ENCODE results near the gene SPTSSB.

SPTSSB gene

DNA sequence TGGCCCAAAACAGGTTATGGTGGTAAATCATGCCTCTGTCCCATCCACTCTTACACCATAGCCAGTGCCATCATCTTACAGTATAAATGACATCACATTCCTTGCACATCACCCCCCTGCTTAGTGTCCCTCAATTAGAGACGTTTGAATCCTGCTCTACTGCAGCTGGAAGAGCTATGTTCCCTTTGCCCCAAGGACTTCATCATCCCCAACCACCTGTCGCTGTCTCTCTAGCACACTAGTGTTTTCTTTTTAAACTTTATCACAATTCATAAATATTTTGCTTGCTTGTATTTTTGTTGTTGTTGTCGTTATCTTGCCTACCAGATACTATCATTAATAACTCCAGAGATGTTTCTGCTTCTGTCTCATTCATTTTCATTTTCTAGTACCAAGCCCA is 28.7 kb downstream of the SPTSSB start:
- H3K4me1 Mint-ChIP-seq (ENCODE audit: low read depth), result no peaks in the 10 kb centered on the region
- no peaks in the 10 kb centered on the region for H3K9me3 Mint-ChIP-seq
- H3K27me3 Mint-ChIP-seq (ENCODE audit: low read depth), result peaks cover 13% of the 10 kb centered on the region

DNA sequence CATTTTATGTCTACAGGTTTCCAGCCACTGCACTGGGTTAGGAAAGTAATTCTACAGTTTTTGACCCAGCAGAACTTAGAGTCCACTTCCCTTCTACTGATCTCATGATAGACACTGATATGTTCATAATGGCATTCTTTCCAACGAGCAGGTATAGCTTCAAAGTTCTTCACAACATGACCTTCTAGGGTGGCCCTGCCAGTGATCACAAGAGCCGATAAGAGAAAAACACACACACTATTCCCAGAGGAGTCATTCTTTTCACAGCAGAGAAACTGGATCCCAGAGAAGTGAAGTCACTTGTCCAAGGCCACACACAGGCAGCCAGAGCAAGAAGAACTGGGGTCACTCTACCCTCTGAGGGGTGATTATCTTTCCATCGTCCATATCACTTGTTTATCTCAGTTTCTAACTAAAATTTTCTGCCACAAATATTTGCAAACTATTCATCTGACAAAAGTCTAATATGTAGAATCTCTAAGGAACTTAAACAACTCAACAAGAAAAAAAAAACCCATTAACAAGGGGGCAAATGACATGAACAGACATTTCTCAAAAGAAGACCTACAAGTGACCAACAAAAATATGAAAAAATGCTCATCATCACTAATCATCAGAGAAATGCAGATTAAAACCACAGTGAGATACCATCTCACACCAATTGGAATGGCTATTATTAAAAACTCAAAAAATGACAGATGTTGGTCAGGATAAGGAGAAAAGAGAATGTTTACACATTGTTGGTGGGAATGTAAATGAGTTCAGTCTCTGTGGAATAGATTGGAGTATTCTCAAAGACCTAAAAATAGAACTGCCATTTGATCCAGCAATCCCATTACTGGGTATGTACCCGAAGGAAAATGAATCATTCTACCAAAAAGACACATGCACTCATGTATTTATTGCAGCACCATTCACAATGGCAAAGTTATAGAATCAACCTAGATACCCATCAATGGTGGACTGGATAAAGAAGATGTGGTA is 31.5 kb downstream of the SPTSSB start:
- peaks cover 22% of the 10 kb centered on the region for H3K27me3 Mint-ChIP-seq (ENCODE audit: low read depth)
- H3K27ac Mint-ChIP-seq, result no peak overlapping the region
- H3K36me3 Mint-ChIP-seq (ENCODE audit: low read depth), result no peaks in the 10 kb centered on the region
- no peaks in the 10 kb centered on the region for H3K9me3 Mint-ChIP-seq
- no peak for DNase-seq (ENCODE audit: low spot score)
- H3K4me1 Mint-ChIP-seq (ENCODE audit: low read depth), result no peaks in the 10 kb centered on the region
- no peak overlapping the region for H3K4me3 Mint-ChIP-seq

More for the DNA sequence above, 28.7 kb downstream of the SPTSSB start:
- H3K27ac Mint-ChIP-seq, result no peak overlapping the region
- H3K36me3 Mint-ChIP-seq (ENCODE audit: low read depth), result no peaks in the 10 kb centered on the region
- DNase-seq (ENCODE audit: low spot score), result no peak
- H3K4me3 Mint-ChIP-seq, result no peak overlapping the region

DNA sequence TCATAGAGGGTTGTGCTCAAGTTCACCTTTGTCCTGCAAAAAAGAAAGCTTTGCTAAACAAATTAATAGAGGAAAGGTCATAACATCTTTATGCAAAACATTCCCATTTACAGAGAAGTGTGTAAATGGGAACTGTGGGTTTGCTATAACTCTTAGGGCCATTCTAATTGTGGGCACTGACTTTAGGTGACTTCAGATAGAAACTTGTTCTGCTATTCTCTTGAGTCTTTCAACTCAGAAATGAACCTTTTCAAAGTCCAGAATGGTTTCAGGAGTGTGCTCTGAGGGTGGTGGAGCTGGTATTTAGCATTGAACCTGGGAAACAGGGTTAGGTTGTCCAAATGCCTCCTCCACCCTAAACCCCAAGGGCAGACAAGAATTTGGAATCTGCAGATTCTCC is 34.0 kb downstream of the SPTSSB start:
- no peak for DNase-seq (ENCODE audit: low spot score)
- Mint-ChIP-seq H3K9me3 (no peaks in the 10 kb centered on the region), H3K36me3 (ENCODE audit: low read depth) (no peaks in the 10 kb centered on the region), H3K4me3 (no peak overlapping the region), H3K27ac (no peak overlapping the region), H3K4me1 (ENCODE audit: low read depth) (no peaks in the 10 kb centered on the region), H3K27me3 (ENCODE audit: low read depth) (peaks cover 29% of the 10 kb centered on the region)

DNA sequence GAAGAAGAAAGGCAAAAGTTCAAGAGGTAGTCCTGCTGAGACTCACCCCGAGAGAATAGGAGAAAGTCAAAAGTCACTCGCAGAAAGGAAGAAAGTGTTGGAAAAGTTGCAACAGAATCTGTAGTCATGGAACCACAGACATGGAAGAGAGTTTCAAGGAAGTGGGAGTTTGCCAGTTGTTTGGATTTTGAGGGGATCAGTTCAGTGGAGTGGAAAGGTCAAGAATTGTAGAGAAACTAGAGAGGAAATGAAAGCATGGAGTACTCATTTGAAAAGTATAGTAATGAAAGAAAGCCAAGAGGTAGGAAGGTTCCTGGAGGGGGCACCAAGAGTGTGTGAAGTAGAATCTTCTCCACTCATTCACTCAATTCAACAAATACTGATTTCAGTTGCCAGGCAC is 34.7 kb downstream of the SPTSSB start:
- no peak overlapping the region for H3K4me3 Mint-ChIP-seq
- H3K9me3 Mint-ChIP-seq, result no peaks in the 10 kb centered on the region
- H3K27me3 Mint-ChIP-seq (ENCODE audit: low read depth), result peaks cover 25% of the 10 kb centered on the region
- DNase-seq (ENCODE audit: low spot score), result no peak
- no peaks in the 10 kb centered on the region for H3K36me3 Mint-ChIP-seq (ENCODE audit: low read depth)
- H3K27ac Mint-ChIP-seq, result no peak overlapping the region
- H3K4me1 Mint-ChIP-seq (ENCODE audit: low read depth), result no peaks in the 10 kb centered on the region

DNA sequence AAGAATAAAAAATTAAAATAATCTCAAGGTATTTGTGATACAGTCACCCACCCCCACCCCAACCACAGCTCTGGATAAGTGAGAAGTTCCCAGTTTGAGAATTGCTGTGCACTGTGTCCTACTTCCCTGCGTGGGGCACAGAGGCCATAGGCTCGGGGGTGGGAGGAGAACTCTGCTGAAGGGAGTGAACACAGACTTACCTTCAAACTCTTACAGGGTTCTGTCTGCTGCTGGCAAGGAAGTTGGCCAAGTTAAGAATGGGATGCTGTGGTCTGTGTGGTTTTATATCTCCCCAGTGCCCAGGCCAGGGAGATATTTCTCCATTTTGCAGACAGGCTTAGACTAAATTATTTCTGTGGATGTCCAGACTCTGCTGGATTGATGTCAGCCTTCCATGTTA is 37.6 kb downstream of the SPTSSB start:
- no peak overlapping the region for H3K4me3 Mint-ChIP-seq
- H3K4me1 Mint-ChIP-seq (ENCODE audit: low read depth), result no peaks in the 10 kb centered on the region
- H3K36me3 Mint-ChIP-seq (ENCODE audit: low read depth), result no peaks in the 10 kb centered on the region
- no peak for DNase-seq (ENCODE audit: low spot score)
- peaks cover 32% of the 10 kb centered on the region for H3K27me3 Mint-ChIP-seq (ENCODE audit: low read depth)
- H3K9me3 Mint-ChIP-seq, result no peaks in the 10 kb centered on the region
- H3K27ac Mint-ChIP-seq, result no peak overlapping the region

DNA sequence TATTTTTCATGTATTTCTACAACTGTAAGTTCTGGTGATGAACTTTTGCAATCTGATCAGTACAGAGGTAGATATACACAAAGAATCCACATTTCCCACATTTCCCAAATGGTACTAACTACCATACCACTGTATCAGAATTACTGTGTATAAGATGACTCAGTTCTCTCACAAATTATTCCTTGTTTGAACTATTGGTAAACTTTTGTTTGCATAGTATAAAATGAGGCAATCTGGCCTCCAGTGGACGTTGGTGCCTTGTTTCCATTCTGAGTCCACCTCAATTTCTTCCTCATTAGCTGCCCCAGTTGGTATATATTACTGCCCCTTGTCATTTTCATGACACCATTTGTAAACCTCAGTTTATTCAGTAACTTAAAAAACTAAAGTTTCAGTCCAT is 38.5 kb downstream of the SPTSSB start:
- H3K36me3 Mint-ChIP-seq (ENCODE audit: low read depth), result no peaks in the 10 kb centered on the region
- H3K27ac Mint-ChIP-seq, result no peak overlapping the region
- H3K27me3 Mint-ChIP-seq (ENCODE audit: low read depth), result peaks cover 32% of the 10 kb centered on the region
- no peak for DNase-seq (ENCODE audit: low spot score)
- no peaks in the 10 kb centered on the region for H3K4me1 Mint-ChIP-seq (ENCODE audit: low read depth)
- no peak overlapping the region for H3K4me3 Mint-ChIP-seq
- no peaks in the 10 kb centered on the region for H3K9me3 Mint-ChIP-seq

DNA sequence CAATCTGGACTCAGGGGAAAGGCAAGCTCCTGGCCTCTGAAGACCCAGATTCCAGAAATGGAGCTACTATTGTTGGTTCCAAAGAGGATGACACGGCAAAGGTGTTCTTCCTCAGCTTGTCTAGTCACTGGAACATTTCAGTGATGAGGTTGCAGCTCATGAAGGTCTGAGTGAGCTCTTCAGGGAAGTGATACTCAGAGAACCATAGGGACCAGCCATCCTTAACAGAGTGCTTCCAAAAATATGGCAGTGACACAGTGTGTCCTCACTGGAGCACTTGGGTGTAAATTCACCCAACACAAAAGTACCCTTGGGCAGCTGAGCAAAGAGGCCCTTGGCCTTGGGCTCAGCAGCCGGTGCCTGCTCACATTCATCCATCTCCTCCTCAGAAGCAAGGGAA is 46.3 kb downstream of the SPTSSB start:
- Mint-ChIP-seq H3K27me3 (ENCODE audit: low read depth) (peaks cover 49% of the 10 kb centered on the region), H3K27ac (no peak overlapping the region), H3K4me1 (ENCODE audit: low read depth) (no peaks in the 10 kb centered on the region), H3K4me3 (no peak overlapping the region), H3K9me3 (peaks cover 7% of the 10 kb centered on the region), H3K36me3 (ENCODE audit: low read depth) (no peaks in the 10 kb centered on the region)
- DNase-seq (ENCODE audit: low spot score), result no peak

DNA sequence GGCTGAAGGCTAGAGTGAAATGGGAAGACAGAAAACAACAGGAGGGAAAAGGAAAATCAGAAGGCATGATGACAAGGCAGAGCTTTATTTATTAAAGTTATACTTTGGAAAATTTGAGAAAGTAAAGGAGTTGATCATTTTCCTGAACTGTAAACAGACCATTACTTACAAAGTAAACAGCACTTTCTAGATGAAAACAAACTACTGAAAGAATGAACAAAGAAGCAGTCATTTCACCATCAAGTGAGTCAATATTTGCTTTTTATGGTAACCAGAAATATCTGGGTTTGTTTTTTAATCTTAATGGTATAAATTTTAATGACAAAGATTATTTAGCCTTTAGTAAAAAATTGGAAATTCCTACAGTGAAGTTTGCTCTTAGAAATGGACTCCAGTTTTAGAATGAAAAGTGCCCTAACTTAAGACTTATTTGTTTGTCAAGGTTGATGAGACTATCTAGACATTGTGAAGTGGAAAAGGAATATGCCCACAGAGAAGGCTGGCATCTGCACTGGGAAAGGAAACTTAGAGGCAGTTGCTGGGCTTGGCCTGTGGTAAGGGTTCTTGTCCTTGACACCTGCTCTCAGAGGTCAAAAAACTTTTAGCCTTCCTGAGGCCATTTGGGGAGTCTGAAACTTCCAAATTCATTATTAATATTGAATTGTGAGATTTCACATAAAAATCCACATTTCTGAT is 47.2 kb downstream of the SPTSSB start:
- Mint-ChIP-seq H3K27me3 (ENCODE audit: low read depth) (peaks cover 44% of the 10 kb centered on the region), H3K36me3 (ENCODE audit: low read depth) (no peaks in the 10 kb centered on the region), H3K9me3 (peaks cover 7% of the 10 kb centered on the region), H3K4me1 (ENCODE audit: low read depth) (no peaks in the 10 kb centered on the region), H3K27ac (no peak overlapping the region), H3K4me3 (no peak overlapping the region)
- DNase-seq (ENCODE audit: low spot score), result no peak

DNA sequence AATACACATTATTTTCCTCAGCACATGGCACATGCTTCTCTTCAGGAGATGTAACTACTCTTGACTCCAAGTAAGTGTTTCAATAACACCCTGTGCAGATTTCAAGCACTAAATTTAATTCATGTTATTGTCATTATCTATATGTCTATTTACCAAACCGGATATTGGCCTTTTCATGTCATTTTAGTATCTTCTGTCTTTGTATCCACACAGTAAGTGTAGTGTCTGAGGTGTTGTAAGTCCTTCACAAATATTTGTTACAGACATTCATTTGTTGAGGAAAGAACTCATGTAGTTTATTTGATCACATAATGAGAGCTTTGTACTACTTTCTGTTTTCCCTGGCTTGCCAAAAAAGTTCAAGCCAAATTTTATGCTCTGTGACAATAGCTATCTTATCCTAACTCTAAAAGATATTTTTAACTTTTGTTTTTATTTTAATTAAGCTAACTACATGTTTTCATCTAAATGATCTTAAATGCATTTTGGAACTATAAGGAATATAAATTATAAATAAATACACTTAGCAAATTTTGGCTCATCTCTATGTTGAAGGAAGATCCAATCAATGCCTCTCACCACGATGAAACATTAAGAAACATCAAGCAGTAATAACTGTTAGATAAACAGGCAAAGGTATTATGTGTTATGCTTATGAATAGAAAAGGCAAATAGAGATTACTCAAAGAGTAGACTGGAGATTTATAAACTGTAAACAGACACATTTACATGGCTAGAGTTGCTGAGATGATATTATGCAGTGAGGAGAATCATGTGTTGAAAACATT is 48.3 kb downstream of the SPTSSB start:
- peaks cover 50% of the 10 kb centered on the region for H3K27me3 Mint-ChIP-seq (ENCODE audit: low read depth)
- H3K4me3 Mint-ChIP-seq, result no peak overlapping the region
- H3K9me3 Mint-ChIP-seq, result peaks cover 7% of the 10 kb centered on the region
- no peaks in the 10 kb centered on the region for H3K36me3 Mint-ChIP-seq (ENCODE audit: low read depth)
- no peak overlapping the region for H3K27ac Mint-ChIP-seq
- DNase-seq (ENCODE audit: low spot score), result no peak
- no peaks in the 10 kb centered on the region for H3K4me1 Mint-ChIP-seq (ENCODE audit: low read depth)

DNA sequence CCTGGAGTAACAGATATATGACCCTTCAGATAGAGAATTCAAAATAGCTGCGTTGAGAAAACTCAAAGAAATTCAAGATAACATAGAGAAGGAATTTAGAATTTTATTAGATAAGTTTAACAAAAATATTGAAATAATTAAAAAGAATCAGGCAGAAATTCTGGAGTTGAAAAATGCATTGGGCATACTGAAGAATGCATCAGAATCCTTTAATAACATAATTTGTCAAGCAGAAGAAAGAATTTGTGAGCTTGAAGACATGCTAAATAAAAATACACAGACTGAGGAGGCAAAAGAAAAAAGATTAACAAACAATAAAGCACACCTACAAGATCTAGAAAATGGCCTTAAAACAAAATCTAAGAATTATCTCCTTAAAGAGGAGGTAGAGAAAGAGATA is 50.5 kb downstream of the SPTSSB start:
- no peak overlapping the region for H3K4me3 Mint-ChIP-seq
- H3K27me3 Mint-ChIP-seq (ENCODE audit: low read depth), result peaks cover 56% of the 10 kb centered on the region
- H3K27ac Mint-ChIP-seq, result no peak overlapping the region
- peaks cover 7% of the 10 kb centered on the region for H3K9me3 Mint-ChIP-seq
- DNase-seq (ENCODE audit: low spot score), result no peak
- no peaks in the 10 kb centered on the region for H3K36me3 Mint-ChIP-seq (ENCODE audit: low read depth)
- no peaks in the 10 kb centered on the region for H3K4me1 Mint-ChIP-seq (ENCODE audit: low read depth)

DNA sequence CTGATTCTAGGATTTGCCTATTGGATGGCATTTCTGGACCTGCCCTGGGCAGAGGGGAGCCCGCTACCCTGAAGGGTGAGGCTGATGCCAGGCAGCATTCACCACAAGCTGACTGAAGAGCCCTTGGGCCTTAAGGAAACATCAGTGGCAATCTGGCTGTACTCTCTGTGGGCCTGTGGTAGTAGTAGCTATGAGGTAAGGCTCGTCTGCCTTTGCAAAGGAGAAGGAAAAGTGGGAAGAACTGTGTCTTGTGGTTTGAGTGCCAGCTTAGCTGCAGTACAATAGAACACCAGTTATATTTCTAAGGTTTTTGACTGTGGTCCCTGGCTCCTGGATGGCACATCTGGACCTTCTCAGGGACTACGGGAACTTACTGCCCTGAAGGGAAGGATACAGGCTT is 51.5 kb downstream of the SPTSSB start:
- H3K9me3 Mint-ChIP-seq, result peaks cover 7% of the 10 kb centered on the region
- no peak overlapping the region for H3K27ac Mint-ChIP-seq
- H3K27me3 Mint-ChIP-seq (ENCODE audit: low read depth), result peaks cover 63% of the 10 kb centered on the region

DNA sequence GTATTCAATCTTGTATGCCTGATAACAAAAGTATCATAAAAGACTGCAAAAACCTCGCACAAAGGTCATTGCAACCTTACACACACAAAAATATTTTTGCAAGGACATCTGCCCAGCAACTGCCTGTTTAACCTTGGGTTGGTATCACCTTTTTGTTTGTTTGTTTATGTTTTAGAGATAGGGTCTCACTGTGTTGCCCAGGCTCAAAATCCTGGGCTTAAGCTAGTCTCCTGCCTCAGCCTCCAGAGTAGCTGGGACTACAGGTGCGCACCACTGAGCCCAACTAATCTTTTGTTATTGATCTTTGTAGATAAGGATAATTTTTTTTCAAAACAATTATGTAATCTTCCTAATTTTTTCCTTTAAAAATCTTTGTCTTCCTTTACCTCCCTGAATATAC is 54.2 kb downstream of the SPTSSB start:
- H3K36me3 Mint-ChIP-seq (ENCODE audit: low read depth), result no peaks in the 10 kb centered on the region
- H3K9me3 Mint-ChIP-seq, result peaks cover 7% of the 10 kb centered on the region
- H3K27ac Mint-ChIP-seq, result no peak overlapping the region
- H3K27me3 Mint-ChIP-seq (ENCODE audit: low read depth), result peaks cover 75% of the 10 kb centered on the region
- H3K4me1 Mint-ChIP-seq (ENCODE audit: low read depth), result peaks cover 2% of the 10 kb centered on the region
- DNase-seq (ENCODE audit: low spot score), result no peak
- H3K4me3 Mint-ChIP-seq, result no peak overlapping the region

More for the DNA sequence above, 51.5 kb downstream of the SPTSSB start:
- H3K4me3 Mint-ChIP-seq, result no peak overlapping the region
- no peak for DNase-seq (ENCODE audit: low spot score)
- H3K4me1 Mint-ChIP-seq (ENCODE audit: low read depth), result no peaks in the 10 kb centered on the region
- no peaks in the 10 kb centered on the region for H3K36me3 Mint-ChIP-seq (ENCODE audit: low read depth)

DNA sequence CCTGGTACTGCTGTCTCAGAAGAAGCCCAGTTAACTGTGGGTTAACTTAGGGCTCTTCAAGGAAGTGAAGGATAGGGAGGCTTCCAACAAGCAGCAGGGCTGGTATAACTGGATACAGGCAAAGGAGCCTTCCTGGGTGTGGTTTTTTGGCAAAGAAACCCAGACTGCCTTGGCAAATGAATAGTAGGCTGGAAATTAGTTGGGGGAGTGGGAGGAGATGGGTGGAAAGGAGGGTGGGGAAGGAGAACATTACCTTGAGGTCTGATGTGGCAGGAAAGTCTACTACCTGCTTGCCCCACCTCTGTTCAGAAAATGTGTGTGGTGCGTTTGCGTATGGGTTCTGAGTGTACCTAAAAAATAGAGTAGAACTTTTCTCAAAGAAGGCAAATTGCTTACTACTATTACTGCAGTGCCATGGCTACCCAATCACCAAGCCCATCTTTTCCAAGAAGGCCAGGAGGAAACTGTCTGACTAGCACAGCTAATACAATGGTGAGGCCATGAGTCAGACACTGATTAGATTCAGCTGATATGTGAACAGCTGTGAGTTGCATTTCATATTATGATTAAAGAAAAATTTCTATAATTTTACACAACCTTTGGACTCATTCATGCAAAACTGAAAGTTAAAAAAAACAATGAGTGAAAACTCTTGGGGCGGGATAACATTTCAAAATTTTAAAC is 55.2 kb downstream of the SPTSSB start:
- Mint-ChIP-seq H3K9me3 (peaks cover 8% of the 10 kb centered on the region), H3K4me1 (ENCODE audit: low read depth) (peaks cover 8% of the 10 kb centered on the region), H3K27me3 (ENCODE audit: low read depth) (peaks cover 69% of the 10 kb centered on the region), H3K36me3 (ENCODE audit: low read depth) (no peaks in the 10 kb centered on the region), H3K27ac (no peak overlapping the region), H3K4me3 (no peak overlapping the region)
- no peak for DNase-seq (ENCODE audit: low spot score)

Measured in T-helper 2 cell treated with Interferon-gamma antibody and Interleukin-4, amounts not matched to agents 5 μg/mL and 100 μg/mL, for 36 hours (primary cell).